DND-41 (cell line): Measurements from ENCODE around the gene SLC35F3.

Experiments
- CTCF ChIP-seq: IDR thresholded peaks from 2 replicates; pipeline ENCODE4 v1.5.1; 2012; ENCODE audit warnings: borderline replicate concordance, low read length, moderate library complexity, mild to moderate bottlenecking; ENCODE audit not compliant: poor library complexity, severe bottlenecking; ENCODE audit errors: extremely low read depth
- EZH2 ChIP-seq: IDR thresholded peaks from 3 replicates; pipeline ENCODE4 v1.6.1; 2012; ENCODE audit warnings: borderline replicate concordance, low read depth, mild to moderate bottlenecking, moderate library complexity, low read length, inconsistent platforms; ENCODE audit not compliant: severe bottlenecking

- no peak for TF ChIP-seq CTCF
- no peak for TF ChIP-seq EZH2
These were observed 41.5 kb downstream of the SLC35F3 start for GRCh38 chr1:233945979-233946378.
